Immature natural killer cell (primary cell): Measurements from ENCODE around the gene IL4. TPM values are rescaled to one million over a fixed set of nuclear protein-coding genes. Genes with fewer than 3 reads are reported as not detected.

ENCODE experiments used
- DNase-seq, 3 donors: peaks; one replicate each; pipeline ENCODE4 v3.0.0; 2022; ENCODE audit warnings: mixed read lengths in 1 of 3
- H3K27ac Mint-ChIP-seq, 6 donors: one replicate each; pipeline ENCODE4 v1.8.0; 2020; ENCODE audit warnings: mixed read lengths in 6 of 6, mild to moderate bottlenecking in 5 of 6, inconsistent platforms in 4 of 6, moderate library complexity in 3 of 6
- H3K27me3 Mint-ChIP-seq, 3 donors: one replicate each; pipeline ENCODE4 v1.8.0; 2020 to 2021; ENCODE audit warnings: low read depth in 3 of 3, mild to moderate bottlenecking in 3 of 3, mixed read lengths in 3 of 3, moderate library complexity in 3 of 3, inconsistent platforms in 1 of 3
- H3K36me3 Mint-ChIP-seq, 3 donors: one replicate each; pipeline ENCODE4 v1.8.0; 2020; ENCODE audit warnings: mixed read lengths in 3 of 3, inconsistent platforms in 2 of 3, mild to moderate bottlenecking in 2 of 3
- H3K4me1 Mint-ChIP-seq, 2 donors: one replicate each; pipeline ENCODE4 v1.8.0; 2020; ENCODE audit warnings: inconsistent platforms in 2 of 2, mild to moderate bottlenecking in 2 of 2, mixed read lengths in 2 of 2, moderate library complexity in 1 of 2
- H3K4me3 Mint-ChIP-seq, 5 donors: one replicate each; pipeline ENCODE4 v1.8.0; 2020; ENCODE audit warnings: mild to moderate bottlenecking in 5 of 5, mixed read lengths in 5 of 5, inconsistent platforms in 3 of 5, moderate library complexity in 3 of 5
- H3K9me3 Mint-ChIP-seq, 6 donors: one replicate each; pipeline ENCODE4 v1.8.0; 2020; ENCODE audit warnings: mild to moderate bottlenecking in 6 of 6, mixed read lengths in 6 of 6, inconsistent platforms in 4 of 6, moderate library complexity in 3 of 6
- polyA plus RNA-seq, 3 donors: library from polyadenylated mRNA; unstranded; fragments of 300-500 nt; fragmentation: Illumina TruSeq; gene quantifications; one replicate each; pipeline ENCODE4 v1.2.3, GENCODE V29; 2021

IL4 gene
- polyA plus RNA-seq, 3 donors from 2014 or later = not detected

DNA sequence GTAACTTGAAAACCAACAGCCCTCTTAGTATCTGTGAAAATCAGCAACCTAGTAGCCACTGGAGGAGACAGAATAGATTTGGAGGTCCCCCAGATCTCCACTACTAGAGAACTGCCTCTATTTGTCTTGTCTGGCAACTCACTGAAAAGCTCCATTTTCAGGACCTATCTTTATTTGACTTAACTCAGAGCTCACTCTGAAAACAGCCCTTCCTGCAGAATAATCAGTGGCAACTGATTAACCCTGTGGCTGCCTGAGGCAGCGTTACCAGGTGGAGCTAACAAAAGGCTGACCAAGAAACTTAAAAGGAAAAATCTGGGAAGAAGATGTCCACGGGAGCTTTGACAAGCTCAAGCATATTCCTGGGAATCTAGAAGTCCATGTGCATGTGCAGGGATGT is 26.3 kb upstream of the IL4 start:
- no peaks in the 10 kb centered on the region for H3K4me1 Mint-ChIP-seq
- H3K4me3 Mint-ChIP-seq = no peak overlapping the region
- H3K27me3 Mint-ChIP-seq = peaks cover 2 to 9% (median 3%) of the 10 kb centered on the region in 3 donors
- H3K36me3 Mint-ChIP-seq = peaks cover 6 to 20% (median 13%) of the 10 kb centered on the region in 3 donors
- no peak for DNase-seq
- H3K27ac Mint-ChIP-seq = no peak overlapping the region
- H3K9me3 Mint-ChIP-seq = peaks cover 3 to 16% (median 10%) of the 10 kb centered on the region in 6 donors

DNA sequence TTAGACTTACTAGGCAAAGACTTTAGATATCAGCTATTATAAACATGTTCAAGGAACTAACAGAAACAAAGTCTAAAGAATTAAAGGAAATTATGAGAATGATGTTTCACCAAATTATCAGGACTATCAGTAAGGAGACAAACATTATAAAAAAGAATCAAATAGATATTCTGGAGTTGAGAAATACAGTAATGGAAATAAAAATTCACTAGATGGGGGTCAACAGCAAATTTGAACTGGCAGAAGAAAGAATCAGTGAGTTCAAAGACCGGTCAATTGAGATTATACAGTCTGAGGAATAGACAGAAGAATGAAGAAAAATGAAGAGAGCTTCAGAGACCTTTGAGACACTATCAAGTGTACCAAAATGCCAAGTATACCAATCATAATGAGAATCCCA is 25.4 kb upstream of the IL4 start:
- Mint-ChIP-seq H3K9me3 (peaks cover 3 to 16% (median 10%) of the 10 kb centered on the region in 6 donors), H3K4me1 (no peaks in the 10 kb centered on the region), H3K4me3 (no peak overlapping the region), H3K36me3 (peaks cover 0 to 11% (median 5%) of the 10 kb centered on the region in 3 donors), H3K27me3 (peaks cover 2 to 10% (median 3%) of the 10 kb centered on the region in 3 donors), H3K27ac (no peak overlapping the region)
- no peak for DNase-seq

DNA sequence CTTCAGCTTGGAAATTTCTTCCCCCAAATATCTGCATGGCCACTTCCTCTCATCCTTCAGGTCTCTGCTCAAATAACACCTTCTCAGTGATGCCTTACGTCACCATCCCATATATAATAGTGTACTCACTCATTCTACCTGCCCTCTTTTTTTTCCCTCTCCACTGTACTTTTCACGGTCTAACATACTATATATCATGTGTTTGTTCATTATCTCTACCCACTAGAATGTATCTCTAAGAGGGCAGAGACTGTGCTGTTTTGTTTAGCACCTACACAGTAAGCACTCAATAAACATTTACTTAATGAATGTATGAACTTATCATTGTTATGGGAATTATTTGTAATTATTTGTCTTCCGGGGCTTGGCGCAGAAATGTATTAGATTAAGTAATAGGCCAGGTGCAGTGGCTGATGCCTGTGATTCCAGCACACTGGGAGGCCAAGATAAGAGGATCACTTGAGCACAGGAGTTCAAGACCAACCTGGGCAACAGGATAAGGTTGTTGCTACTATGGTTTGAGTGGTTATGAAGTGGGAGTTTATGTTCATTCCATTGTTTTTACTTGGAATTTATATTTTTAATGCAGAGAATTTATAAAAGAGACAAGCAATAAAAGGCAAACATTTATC is 21.8 kb upstream of the IL4 start:
- peaks cover 14 to 24% (median 16%) of the 10 kb centered on the region in 3 donors for H3K27me3 Mint-ChIP-seq
- H3K9me3 Mint-ChIP-seq = peaks cover 3 to 16% (median 10%) of the 10 kb centered on the region in 6 donors
- peaks cover 4 to 5% of the 10 kb centered on the region in 2 donors for H3K4me1 Mint-ChIP-seq
- H3K27ac Mint-ChIP-seq = no peak overlapping the region
- no peak overlapping the region for H3K4me3 Mint-ChIP-seq
- peaks cover 4 to 5% (median 5%) of the 10 kb centered on the region in 3 donors for H3K36me3 Mint-ChIP-seq
- no peak for DNase-seq

DNA sequence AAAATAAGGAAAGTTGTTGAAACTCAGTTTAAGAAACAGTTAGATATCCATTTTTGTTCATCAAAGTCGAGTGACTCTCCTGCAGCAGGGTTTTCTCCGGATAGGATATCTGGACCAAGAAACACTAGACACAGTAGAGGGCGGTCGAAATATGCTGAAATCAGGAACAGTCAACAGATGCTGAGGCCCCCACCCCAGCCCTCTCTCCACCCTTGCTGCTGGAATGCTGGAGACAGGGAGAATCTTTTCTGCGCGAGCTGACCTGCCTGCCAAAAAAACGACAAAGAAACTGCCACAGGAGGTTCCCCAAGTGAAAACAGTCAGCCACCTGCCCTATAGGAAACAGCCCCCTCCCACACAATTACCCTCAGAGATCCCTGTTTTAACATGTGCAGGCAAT is 20.1 kb upstream of the IL4 start:
- peaks cover 0 to 4% (median under 1%) of the 10 kb centered on the region in 3 donors for H3K36me3 Mint-ChIP-seq

DNA sequence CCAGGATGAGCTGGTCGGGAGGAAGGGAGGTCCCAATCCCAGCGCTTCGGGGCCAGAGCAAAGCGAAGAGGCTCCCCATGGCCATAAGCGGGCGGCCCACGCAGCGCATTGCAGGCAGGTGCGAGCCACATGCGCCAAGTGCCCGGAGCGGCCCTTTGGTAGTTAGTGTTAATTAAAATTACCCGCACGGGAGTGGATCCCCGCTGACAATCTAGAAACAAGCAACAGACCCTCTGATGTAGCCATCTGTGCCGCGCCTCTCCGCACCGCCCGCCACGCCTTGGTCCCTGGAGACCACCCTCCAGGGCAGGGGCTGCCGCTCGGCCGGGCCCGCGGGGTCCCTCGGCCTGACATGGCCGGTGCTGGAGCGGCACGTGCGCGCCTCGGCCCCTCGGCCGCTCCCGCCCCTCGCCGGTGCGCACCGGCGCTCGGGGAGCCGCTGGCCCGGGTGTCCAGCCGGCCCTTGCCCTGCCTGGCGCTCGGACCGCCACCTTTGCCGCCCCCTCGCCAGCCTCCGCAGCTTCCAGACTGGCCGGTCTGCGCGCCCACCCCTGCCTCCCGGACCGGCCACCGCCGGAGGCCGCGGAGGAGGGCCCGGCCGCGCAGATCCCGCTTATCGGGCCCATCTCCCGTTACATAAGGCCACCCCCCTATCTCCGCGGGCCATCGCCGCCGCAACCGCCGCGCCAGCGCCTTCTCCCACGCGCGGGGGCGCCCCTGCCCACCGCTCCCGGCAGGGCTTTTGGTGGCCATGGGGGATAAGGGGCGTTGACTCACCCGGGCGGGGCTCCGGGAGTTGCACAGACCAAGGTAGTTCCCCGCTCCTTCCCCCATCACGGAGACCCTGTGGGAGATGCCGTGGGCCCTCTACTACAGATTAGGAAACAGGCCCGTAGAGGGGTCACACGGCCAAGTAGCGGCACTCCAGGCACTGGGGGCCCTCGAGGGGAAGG is 17.7 kb upstream of the IL4 start:
- Mint-ChIP-seq H3K36me3 (peaks cover 0 to 4% (median 0%) of the 10 kb centered on the region in 3 donors), H3K4me3 (no peak overlapping the region), H3K27me3 (peaks cover 20 to 26% (median 21%) of the 10 kb centered on the region in 3 donors), H3K9me3 (peaks cover 0 to 3% (median 0%) of the 10 kb centered on the region in 6 donors), H3K27ac (no peak overlapping the region), H3K4me1 (peaks cover 4 to 5% of the 10 kb centered on the region in 2 donors)
- DNase-seq = peak in 2 of 3 donors; percentile 12 to 17

More for the DNA sequence above, 20.1 kb upstream of the IL4 start:
- peaks cover 4 to 5% of the 10 kb centered on the region in 2 donors for H3K4me1 Mint-ChIP-seq
- peaks cover under 1 to 6% (median 2%) of the 10 kb centered on the region in 6 donors for H3K9me3 Mint-ChIP-seq
- no peak overlapping the region for H3K4me3 Mint-ChIP-seq
- H3K27ac Mint-ChIP-seq = no peak overlapping the region
- peaks cover 22 to 26% (median 22%) of the 10 kb centered on the region in 3 donors for H3K27me3 Mint-ChIP-seq
- no peak for DNase-seq

DNA sequence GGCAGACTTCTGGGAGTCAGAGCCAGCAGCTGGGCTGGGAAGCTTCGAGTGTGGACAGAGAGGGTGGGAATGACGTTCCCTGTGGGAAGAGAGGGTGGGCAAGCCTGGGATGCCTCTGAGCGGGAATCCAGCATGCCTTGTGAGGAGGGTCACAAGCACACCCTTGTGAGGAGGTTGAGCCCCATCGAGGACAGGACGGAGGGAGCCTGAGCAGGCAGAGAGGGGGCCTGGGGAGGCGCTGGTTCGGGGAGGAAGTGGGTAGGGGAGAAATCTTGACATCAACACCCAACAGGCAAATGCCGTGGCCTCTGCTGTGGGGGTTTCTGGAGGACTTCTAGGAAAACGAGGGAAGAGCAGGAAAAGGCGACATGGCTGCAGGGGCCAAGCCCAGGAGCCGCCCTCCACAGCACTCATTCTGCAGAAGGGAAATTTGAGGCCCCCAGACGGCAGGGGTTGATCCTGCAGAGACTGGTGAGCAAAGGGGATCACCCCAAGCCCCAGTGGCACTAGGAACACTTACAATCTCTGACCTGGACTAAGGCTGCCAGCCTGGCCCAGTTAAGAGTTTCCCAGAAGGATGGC is 16.9 kb upstream of the IL4 start:
- no peak for DNase-seq
- H3K27me3 Mint-ChIP-seq = peaks cover 20 to 21% (median 21%) of the 10 kb centered on the region in 3 donors

DNA sequence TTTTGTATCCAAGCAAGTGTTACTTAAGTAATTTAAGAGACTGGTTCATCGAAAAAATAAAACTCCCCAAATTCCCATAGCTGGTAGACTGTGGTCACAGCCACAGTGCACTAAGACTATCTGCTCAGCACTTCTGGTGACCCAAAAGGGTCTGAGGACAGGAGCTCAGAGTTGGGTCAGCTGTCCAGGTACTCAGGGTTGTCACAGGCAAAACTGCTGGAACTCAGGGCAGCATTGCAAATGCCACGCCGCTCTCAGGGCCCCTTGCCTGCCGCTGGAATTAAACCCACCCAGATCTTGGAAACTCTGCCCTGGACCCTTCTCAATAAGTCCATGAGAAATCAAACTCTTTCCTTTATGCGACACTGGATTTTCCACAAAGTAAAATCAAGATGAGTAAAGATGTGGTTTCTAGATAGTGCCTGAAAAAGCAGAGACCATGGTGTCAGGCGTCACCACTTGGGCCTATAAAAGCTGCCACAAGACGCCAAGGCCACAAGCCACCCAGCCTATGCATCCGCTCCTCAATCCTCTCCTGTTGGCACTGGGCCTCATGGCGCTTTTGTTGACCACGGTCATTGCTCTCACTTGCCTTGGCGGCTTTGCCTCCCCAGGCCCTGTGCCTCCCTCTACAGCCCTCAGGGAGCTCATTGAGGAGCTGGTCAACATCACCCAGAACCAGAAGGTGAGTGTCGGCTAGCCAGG is 16.0 kb upstream of the IL4 start, which contains the start of gene IL13:
IL13 (plus strand) TSS at position 498 of the 705 bp plus-strand sequence; CDS start at position 512, 14 bp downstream.
- H3K36me3 Mint-ChIP-seq = peaks cover 0 to 4% (median 0%) of the 10 kb centered on the region in 3 donors
- peaks cover 4 to 8% of the 10 kb centered on the region in 2 donors for H3K4me1 Mint-ChIP-seq
- no peak for DNase-seq
- peak within 1 kb of the TSS in 2 of 5 donors; percentile 12 to 35 for H3K4me3 Mint-ChIP-seq
- peaks cover 20 to 21% (median 20%) of the 10 kb centered on the region in 3 donors for H3K27me3 Mint-ChIP-seq
- no peak within 1 kb of the TSS for H3K27ac Mint-ChIP-seq
- no peaks in the 10 kb centered on the region for H3K9me3 Mint-ChIP-seq

More for the DNA sequence above, 16.9 kb upstream of the IL4 start:
- no peaks in the 10 kb centered on the region for H3K9me3 Mint-ChIP-seq
- peak overlapping the region in 1 of 6 donors; percentile 85 for H3K27ac Mint-ChIP-seq
- H3K36me3 Mint-ChIP-seq = peaks cover 0 to 4% (median 0%) of the 10 kb centered on the region in 3 donors
- peak overlapping the region in 1 of 5 donors; percentile 12 for H3K4me3 Mint-ChIP-seq
- H3K4me1 Mint-ChIP-seq = peaks cover 4 to 5% of the 10 kb centered on the region in 2 donors

DNA sequence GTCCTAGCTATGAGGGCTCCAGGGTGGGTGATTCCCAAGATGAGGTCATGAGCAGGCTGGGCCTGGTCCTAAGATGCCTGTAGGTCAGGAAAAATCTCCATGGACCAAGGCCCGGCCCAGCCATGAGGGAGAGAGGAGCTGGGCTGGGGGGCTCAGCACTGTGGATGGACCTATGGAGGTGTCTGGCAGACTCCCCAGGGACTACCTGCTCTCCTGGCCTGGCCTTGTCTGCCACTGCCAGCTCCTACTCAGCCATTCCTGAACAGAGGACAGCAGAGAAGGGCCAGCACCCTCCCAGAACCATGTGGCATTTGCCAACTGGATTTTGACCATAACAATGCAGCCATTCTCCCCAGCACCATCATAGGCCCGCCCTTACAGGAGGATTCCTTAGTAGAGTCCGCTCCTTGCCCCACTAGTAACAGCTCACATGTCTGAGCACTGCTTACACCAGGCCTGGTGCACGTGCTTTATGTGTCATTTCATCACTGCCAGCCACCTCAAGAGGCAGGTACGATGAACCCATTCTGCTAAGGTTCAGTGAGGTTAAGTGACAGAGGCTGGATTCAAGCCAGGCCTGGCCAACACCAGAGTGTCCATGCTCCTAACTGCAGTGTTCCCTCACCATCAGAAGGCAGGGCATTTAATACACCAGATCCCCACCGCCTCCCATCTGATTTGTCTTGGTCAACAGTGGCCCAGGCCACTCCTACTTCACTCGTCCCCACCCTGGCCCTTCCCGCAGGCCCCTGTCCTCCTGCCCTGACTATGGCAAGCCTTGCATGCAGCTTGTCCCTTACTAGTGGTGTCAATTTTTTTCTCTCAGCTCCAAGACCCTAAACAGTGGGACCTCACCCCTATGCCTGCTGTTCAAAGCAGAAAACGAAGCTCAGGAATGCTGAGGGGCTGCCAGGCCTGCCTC is 15.1 kb upstream of the IL4 start:
- DNase-seq = no peak
- no peaks in the 10 kb centered on the region for H3K9me3 Mint-ChIP-seq
- peaks cover 0 to 4% (median 0%) of the 10 kb centered on the region in 3 donors for H3K36me3 Mint-ChIP-seq
- H3K27ac Mint-ChIP-seq = no peak overlapping the region
- peaks cover 18 to 21% (median 18%) of the 10 kb centered on the region in 3 donors for H3K27me3 Mint-ChIP-seq
- H3K4me1 Mint-ChIP-seq = peaks cover 5 to 10% of the 10 kb centered on the region in 2 donors
- peak overlapping the region in 1 of 5 donors; percentile 35 for H3K4me3 Mint-ChIP-seq

DNA sequence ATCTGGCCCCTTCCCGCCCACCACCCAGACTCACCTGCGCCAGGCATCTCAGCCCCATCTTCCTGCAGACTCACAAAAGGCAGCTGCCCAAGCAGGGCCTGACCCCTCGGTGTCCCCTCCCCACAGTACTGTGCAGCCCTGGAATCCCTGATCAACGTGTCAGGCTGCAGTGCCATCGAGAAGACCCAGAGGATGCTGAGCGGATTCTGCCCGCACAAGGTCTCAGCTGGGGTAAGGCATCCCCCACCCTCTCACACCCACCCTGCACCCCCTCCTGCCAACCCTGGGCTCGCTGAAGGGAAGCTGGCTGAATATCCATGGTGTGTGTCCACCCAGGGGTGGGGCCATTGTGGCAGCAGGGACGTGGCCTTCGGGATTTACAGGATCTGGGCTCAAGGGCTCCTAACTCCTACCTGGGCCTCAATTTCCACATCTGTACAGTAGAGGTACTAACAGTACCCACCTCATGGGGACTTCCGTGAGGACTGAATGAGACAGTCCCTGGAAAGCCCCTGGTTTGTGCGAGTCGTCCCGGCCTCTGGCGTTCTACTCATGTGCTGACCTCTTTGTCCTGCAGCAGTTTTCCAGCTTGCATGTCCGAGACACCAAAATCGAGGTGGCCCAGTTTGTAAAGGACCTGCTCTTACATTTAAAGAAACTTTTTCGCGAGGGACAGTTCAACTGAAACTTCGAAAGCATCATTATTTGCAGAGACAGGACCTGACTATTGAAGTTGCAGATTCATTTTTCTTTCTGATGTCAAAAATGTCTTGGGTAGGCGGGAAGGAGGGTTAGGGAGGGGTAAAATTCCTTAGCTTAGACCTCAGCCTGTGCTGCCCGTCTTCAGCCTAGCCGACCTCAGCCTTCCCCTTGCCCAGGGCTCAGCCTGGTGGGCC is 13.9 kb upstream of the IL4 start:
- Mint-ChIP-seq H3K4me3 (no peak overlapping the region), H3K27ac (no peak overlapping the region), H3K9me3 (no peaks in the 10 kb centered on the region), H3K4me1 (peaks cover 13% of the 10 kb centered on the region in 2 donors), H3K27me3 (peaks cover 9 to 15% (median 12%) of the 10 kb centered on the region in 3 donors), H3K36me3 (peaks cover 0 to 1% (median 0%) of the 10 kb centered on the region in 3 donors)
- DNase-seq = no peak

DNA sequence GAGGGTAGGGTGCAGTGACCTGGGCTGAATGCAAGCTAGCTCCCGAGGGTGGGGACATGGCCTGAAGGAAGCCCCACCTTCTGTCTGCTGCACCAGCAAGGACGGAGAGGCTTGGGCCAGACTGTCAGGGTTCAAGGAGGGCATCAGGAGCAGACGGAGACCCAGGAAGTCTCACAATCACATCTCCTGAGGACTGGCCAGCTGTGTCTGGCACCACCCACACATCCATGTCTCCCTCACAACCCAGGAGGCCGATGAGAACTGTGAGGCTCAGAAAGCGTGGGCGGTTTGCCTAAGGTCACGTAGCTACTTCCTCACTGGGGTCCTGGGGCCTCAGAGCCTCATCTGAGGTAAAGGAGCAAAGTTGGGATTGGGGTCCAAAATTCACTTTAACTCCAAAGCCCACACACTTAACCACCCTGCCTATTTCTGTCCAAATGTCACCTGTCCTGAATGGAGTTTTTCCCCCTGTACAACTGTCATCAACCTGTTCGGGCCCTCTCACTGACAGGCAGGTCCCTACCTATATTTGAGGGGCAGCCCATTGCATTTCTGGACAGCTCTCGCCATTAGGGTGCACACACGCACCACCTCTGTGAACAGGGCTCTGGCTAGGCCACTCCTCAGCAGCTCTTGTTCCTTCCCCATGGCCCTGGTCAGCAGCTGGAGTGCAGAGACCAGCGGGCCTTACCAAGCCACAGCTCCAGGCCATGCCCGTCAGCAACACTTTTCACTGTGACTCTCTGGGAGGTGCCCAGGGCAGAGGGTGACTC is 12.4 kb upstream of the IL4 start:
- no peak overlapping the region for H3K27ac Mint-ChIP-seq

DNA sequence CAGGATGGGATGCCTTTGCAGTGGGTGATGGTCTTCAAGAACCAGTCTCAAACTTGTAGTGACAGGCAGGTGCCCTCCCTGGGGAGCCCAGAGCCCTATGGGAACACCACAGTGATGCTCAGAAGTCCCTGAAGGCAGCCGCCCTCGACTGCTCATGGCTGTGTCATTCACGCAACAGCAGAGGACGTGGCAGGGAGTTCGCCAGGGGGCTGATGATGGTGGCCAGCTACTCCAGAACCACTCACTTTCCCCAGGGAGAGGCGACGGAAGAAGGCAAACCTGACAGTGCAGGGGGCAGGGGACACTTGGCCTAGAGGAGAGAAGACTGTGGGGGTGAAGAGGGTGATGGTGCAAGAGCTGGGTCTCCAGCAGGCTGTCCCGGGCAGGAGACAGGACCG is 11.8 kb upstream of the IL4 start:
- no peak overlapping the region for H3K4me3 Mint-ChIP-seq
- no peaks in the 10 kb centered on the region for H3K36me3 Mint-ChIP-seq
- H3K4me1 Mint-ChIP-seq = peaks cover 8 to 9% of the 10 kb centered on the region in 2 donors
- peaks cover 6 to 14% (median 7%) of the 10 kb centered on the region in 3 donors for H3K27me3 Mint-ChIP-seq
- DNase-seq = no peak
- H3K27ac Mint-ChIP-seq = peak overlapping the region in 2 of 6 donors; percentile 26 to 57
- H3K9me3 Mint-ChIP-seq = no peaks in the 10 kb centered on the region

More for the DNA sequence above, 12.4 kb upstream of the IL4 start:
- DNase-seq = no peak
- Mint-ChIP-seq H3K4me3 (no peak overlapping the region), H3K27me3 (peaks cover 8 to 14% (median 12%) of the 10 kb centered on the region in 3 donors), H3K36me3 (no peaks in the 10 kb centered on the region), H3K4me1 (peaks cover 13% of the 10 kb centered on the region in 2 donors), H3K9me3 (no peaks in the 10 kb centered on the region)
